Stimulated activated CD8-positive, alpha-beta memory T cell treated with anti-CD3 and anti-CD28 coated beads, Interleukin-15, amount 100 ng/mL, for 4 hours (primary cell): ENCODE measurements around the gene FLOT1.

Source experiments
- DNase-seq, 2 donors: peaks; one replicate each; pipeline ENCODE4 v3.0.0-alpha.2; 2020; ENCODE audit warnings: low read depth in 2 of 2

The FLOT1 gene

GRCh38 chr6:30742316-30743098 is at the start of gene FLOT1:
Gene FLOT1 (minus strand): TSS chr6:30742687. CDS start chr6:30742189, 498 bp downstream.
- peak; percentile 89 to 94 for DNase-seq

GRCh38 chr6:30790724-30791383 is 48.4 kb upstream of the FLOT1 start:
- DNase-seq: no peak

GRCh38 chr6:30789606-30790005 is 47.1 kb upstream of the FLOT1 start:
- no peak for DNase-seq

GRCh38 chr6:30787954-30788353 is 45.5 kb upstream of the FLOT1 start:
- DNase-seq: no peak

- DNase-seq: no peak
These were observed 40.0 kb upstream of the FLOT1 start for GRCh38 chr6:30782425-30783014.

- DNase-seq: no peak
These were observed 39.4 kb upstream of the FLOT1 start for GRCh38 chr6:30781743-30782424.

GRCh38 chr6:30781395-30781742 is 38.9 kb upstream of the FLOT1 start:
- no peak for DNase-seq

- no peak for DNase-seq
These were observed 38.1 kb upstream of the FLOT1 start for GRCh38 chr6:30780642-30780920.

GRCh38 chr6:30779850-30780641 is 37.6 kb upstream of the FLOT1 start:
- no peak for DNase-seq

GRCh38 chr6:30778001-30778635 is 35.6 kb upstream of the FLOT1 start:
- DNase-seq: no peak

- no peak for DNase-seq
These were observed 34.6 kb upstream of the FLOT1 start for GRCh38 chr6:30777155-30777485.

GRCh38 chr6:30776390-30777154 is 34.1 kb upstream of the FLOT1 start:
- DNase-seq: no peak

GRCh38 chr6:30775104-30775503 is 32.6 kb upstream of the FLOT1 start:
- no peak for DNase-seq

- DNase-seq: no peak
These were observed 32.2 kb upstream of the FLOT1 start for GRCh38 chr6:30774701-30775100.

GRCh38 chr6:30770592-30770991 is 28.1 kb upstream of the FLOT1 start:
- no peak for DNase-seq

GRCh38 chr6:30769853-30770524 is 27.5 kb upstream of the FLOT1 start:
- no peak for DNase-seq

GRCh38 chr6:30769088-30769852 is 26.8 kb upstream of the FLOT1 start:
- DNase-seq: peak; percentile 74 to 83

- peak in 1 of 2 donors; percentile 13 for DNase-seq
These were observed 26.2 kb upstream of the FLOT1 start for GRCh38 chr6:30768634-30769087.

- DNase-seq: no peak
These were observed 25.4 kb upstream of the FLOT1 start for GRCh38 chr6:30767944-30768301.
